ENCODE results near the gene RAD51B.

Gene RAD51B

GRCh38 chr14:68777644-68778043 lies 958.1 kb downstream of the RAD51B start:
- no peak overlapping the region for H3K4me3 Mint-ChIP-seq
- peaks cover 22% of the 10 kb centered on the region for H3K9me3 Mint-ChIP-seq

More at GRCh38 chr14:68777644-68778043, 958.1 kb downstream of the RAD51B start:
- no peaks in the 10 kb centered on the region for H3K27me3 Mint-ChIP-seq (ENCODE audit: low read depth)
- peaks cover 11% of the 10 kb centered on the region for H3K36me3 Mint-ChIP-seq (ENCODE audit: low read depth)
- H3K27ac Mint-ChIP-seq: no peak overlapping the region
- peaks cover 49% of the 10 kb centered on the region for H3K4me1 Mint-ChIP-seq (ENCODE audit: low read depth)

Data from T-helper 1 cell treated with Interleukin-12 subunit alpha and Interleukin-12 subunit beta and Interleukin-4 antibody, amounts not matched to agents 30 μg/mL and 1 μg/mL, for 36 hours (primary cell).